Naive thymus-derived CD4-positive, alpha-beta T cell (primary cell): ENCODE results near the gene ASB7. TPM values are rescaled to one million over a fixed set of nuclear protein-coding genes. Genes with fewer than 3 reads are reported as not detected.

Source experiments
- ATAC-seq: fragments of 150-1000 bp; cut with Tn5 transposase; 2 replicates; pipeline ENCODE4 v1.10.0; 2021; ENCODE audit warnings: mild to moderate bottlenecking, moderate library complexity
- CTCF ChIA-PET: fragments of 350-600 bp; sonication (Branson Sonifier 250); formaldehyde crosslinking; loops from one replicate; lab custom pipeline; 2021; ENCODE audit warnings: antibody characterized with exemption; lab: Charles Lee
- POLR2A ChIA-PET: fragments of 350-600 bp; sonication (Branson Sonifier 250); formaldehyde crosslinking; loops from one replicate; lab custom pipeline; 2021; ENCODE audit warnings: antibody characterized with exemption, inconsistent platforms; lab: Charles Lee
- DNase-seq, 9 donors: peaks; one replicate each; pipeline versions ENCODE4 v3.0.0 to v3.0.0-alpha.2; 2020 to 2022; ENCODE audit warnings: mixed read lengths in 1 of 9
- H3K27ac ChIP-seq: one replicate; pipeline ENCODE4 v1.7.0; 2013; ENCODE audit warnings: mild to moderate bottlenecking, low read depth, low read length, moderate library complexity
- H3K27me3 ChIP-seq, 2 donors: one replicate each; pipeline ENCODE4 v1.7.0; 2013; ENCODE audit warnings: low read length in 2 of 2, mild to moderate bottlenecking in 2 of 2, moderate library complexity in 2 of 2; ENCODE audit not compliant: control insufficient read depth in 2 of 2, insufficient read depth in 2 of 2
- H3K36me3 ChIP-seq, 3 experiments: 1 replicate in 2 of 3; 2 replicates in 1 of 3; pipeline ENCODE4 v1.7.0; 2013; ENCODE audit warnings: low read length in 3 of 3, mild to moderate bottlenecking in 3 of 3, moderate library complexity in 1 of 3; ENCODE audit not compliant: insufficient read depth in 3 of 3, control insufficient read depth in 2 of 3
- H3K4me1 ChIP-seq, 2 donors: one replicate each; pipeline ENCODE4 v1.7.0; 2013; ENCODE audit warnings: low read length in 2 of 2, mild to moderate bottlenecking in 2 of 2, moderate library complexity in 1 of 2; ENCODE audit not compliant: control insufficient read depth in 2 of 2, insufficient read depth in 2 of 2
- H3K4me3 ChIP-seq: 2 replicates; pipeline ENCODE4 v1.7.0; 2013; ENCODE audit warnings: mild to moderate bottlenecking, low read length
- H3K9me3 ChIP-seq, 3 experiments: 1 replicate in 2 of 3; 2 replicates in 1 of 3; pipeline ENCODE4 v1.7.0; 2013; ENCODE audit warnings: low read length in 3 of 3; ENCODE audit not compliant: control insufficient read depth in 2 of 3
- H3K27ac Mint-ChIP-seq, 9 donors: one replicate each; pipeline ENCODE4 v1.8.0; 2020 to 2022; ENCODE audit warnings: mixed read lengths in 9 of 9, mild to moderate bottlenecking in 8 of 9, moderate library complexity in 5 of 9, inconsistent platforms in 2 of 9
- H3K27me3 Mint-ChIP-seq, 5 donors: one replicate each; pipeline ENCODE4 v1.8.0; 2021 to 2022; ENCODE audit warnings: mixed read lengths in 5 of 5, mild to moderate bottlenecking in 1 of 5
- H3K36me3 Mint-ChIP-seq, 5 donors: one replicate each; pipeline ENCODE4 v1.8.0; 2020 to 2022; ENCODE audit warnings: mixed read lengths in 5 of 5, mild to moderate bottlenecking in 3 of 5, inconsistent platforms in 1 of 5
- H3K4me1 Mint-ChIP-seq, 7 donors: one replicate each; pipeline ENCODE4 v1.8.0; 2020 to 2022; ENCODE audit warnings: mixed read lengths in 7 of 7, mild to moderate bottlenecking in 3 of 7, inconsistent platforms in 1 of 7
- H3K4me3 Mint-ChIP-seq, 10 donors: one replicate each; pipeline ENCODE4 v1.8.0; 2020 to 2022; ENCODE audit warnings: mild to moderate bottlenecking in 10 of 10, mixed read lengths in 10 of 10, moderate library complexity in 6 of 10, inconsistent platforms in 2 of 10
- H3K9me3 Mint-ChIP-seq, 11 donors: one replicate each; pipeline ENCODE4 v1.8.0; 2020 to 2022; ENCODE audit warnings: mixed read lengths in 11 of 11, mild to moderate bottlenecking in 4 of 11, inconsistent platforms in 1 of 11, moderate library complexity in 1 of 11
- intact Hi-C, 2 donors: fragments of 100-400 bp; cut with micrococcal nuclease; formaldehyde crosslinking; loops; one replicate each; pipeline ENCODE4 v1.15.1; 2023
- polyA plus RNA-seq, 2 donors: library from polyadenylated mRNA; unstranded; fragments of 300-500 nt; fragmentation: Illumina TruSeq; gene quantifications; one replicate each; pipeline ENCODE4 v1.2.3, GENCODE V29; 2021
- total RNA-seq, 6 experiments: library from RNA in 5 of 6; stranded (reverse) in 5 of 6; gene quantifications; 1 replicate in 5 of 6; 2 replicates in 1 of 6; pipeline ENCODE4 v1.2.3 and lab custom pipeline; 2021 to 2026

The ASB7 gene
- total and polyA plus RNA-seq, 7 experiments from 2014 or later: 11.8 to 27.2 (median 17.6) TPM

- peaks cover 0 to 10% (median 6%) of the 10 kb centered on the region in 3 experiments for H3K9me3 ChIP-seq
- peaks cover 0 to 74% (median 35%) of the 10 kb centered on the region in 5 donors for H3K36me3 Mint-ChIP-seq
- H3K27me3 Mint-ChIP-seq: peaks cover 0 to under 1% (median 0%) of the 10 kb centered on the region in 5 donors
- intact Hi-C loops: no loop called here
- H3K9me3 Mint-ChIP-seq: peaks cover 0 to 35% (median 4%) of the 10 kb centered on the region in 11 donors
- peaks cover 0 to 6% (median 0%) of the 10 kb centered on the region in 3 experiments for H3K36me3 ChIP-seq
- H3K4me1 Mint-ChIP-seq: peaks cover 9 to 82% (median 46%) of the 10 kb centered on the region in 7 donors
- ChIA-PET POLR2A (no interaction called here), CTCF (no interaction called here)
- no peaks in the 10 kb centered on the region for H3K27me3 ChIP-seq
- H3K27ac Mint-ChIP-seq: peak overlapping the region in 7 of 9 donors; percentile 47 to 92 (median 74)
- peaks cover 24 to 48% of the 10 kb centered on the region in 2 donors for H3K4me1 ChIP-seq
- DNase-seq (no peak), ATAC-seq (no peak)
- H3K4me3 ChIP-seq: no peak overlapping the region
- no peak overlapping the region for H3K27ac ChIP-seq
- peak overlapping the region in 6 of 10 donors; percentile 33 to 65 (median 48) for H3K4me3 Mint-ChIP-seq
Measured at GRCh38 chr15:100591835-100592234, 10.6 kb upstream of the ASB7 start.

DNA sequence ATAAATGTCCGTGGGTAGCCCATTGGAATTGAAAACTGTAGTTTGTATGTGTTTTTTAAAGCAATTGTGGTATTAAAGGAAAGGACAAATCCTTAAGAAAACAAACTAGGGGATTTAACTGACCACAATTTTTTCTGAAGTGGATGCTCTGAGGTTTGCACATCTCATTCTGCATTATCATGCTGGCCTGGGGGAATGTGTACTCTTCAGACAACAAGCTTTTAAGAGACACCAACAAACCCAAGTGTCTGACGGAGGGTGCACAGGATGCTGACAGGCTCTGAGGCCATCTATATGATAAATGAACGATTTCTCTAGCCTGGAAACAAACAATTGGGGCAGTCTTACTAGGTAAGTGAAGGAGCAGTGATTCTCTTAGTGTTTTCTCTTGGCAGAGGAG lies 9.5 kb upstream of the ASB7 start:
- peak overlapping the region in 7 of 9 donors; percentile 74 to 94 (median 88) for H3K27ac Mint-ChIP-seq
- peaks cover 0 to 2% (median 0%) of the 10 kb centered on the region in 5 donors for H3K27me3 Mint-ChIP-seq
- H3K4me3 Mint-ChIP-seq: peak overlapping the region in 8 of 10 donors; percentile 33 to 72 (median 58)
- H3K9me3 Mint-ChIP-seq: peaks cover 0 to 27% (median 2%) of the 10 kb centered on the region in 11 donors
- Histone ChIP-seq H3K27ac (peak overlapping the region; percentile 27), H3K36me3 (peaks cover 0 to 6% (median 0%) of the 10 kb centered on the region in 3 experiments), H3K27me3 (no peaks in the 10 kb centered on the region), H3K4me3 (no peak overlapping the region), H3K9me3 (peaks cover 0 to 10% (median 6%) of the 10 kb centered on the region in 3 experiments), H3K4me1 (peaks cover 33 to 57% of the 10 kb centered on the region in 2 donors)
- peaks cover 0 to 70% (median 28%) of the 10 kb centered on the region in 5 donors for H3K36me3 Mint-ChIP-seq
- ChIA-PET POLR2A (no interaction called here), CTCF (interaction anchor here (0.9 to 1.2 kb wide), 2 partner anchors 21 to 243 kb away, joined by 4 to 6 read pairs; no protein-coding TSS in a partner anchor)
- no peak for DNase-seq
- intact Hi-C loops: no loop called here
- no peak for ATAC-seq
- peaks cover 1 to 77% (median 54%) of the 10 kb centered on the region in 7 donors for H3K4me1 Mint-ChIP-seq

DNA sequence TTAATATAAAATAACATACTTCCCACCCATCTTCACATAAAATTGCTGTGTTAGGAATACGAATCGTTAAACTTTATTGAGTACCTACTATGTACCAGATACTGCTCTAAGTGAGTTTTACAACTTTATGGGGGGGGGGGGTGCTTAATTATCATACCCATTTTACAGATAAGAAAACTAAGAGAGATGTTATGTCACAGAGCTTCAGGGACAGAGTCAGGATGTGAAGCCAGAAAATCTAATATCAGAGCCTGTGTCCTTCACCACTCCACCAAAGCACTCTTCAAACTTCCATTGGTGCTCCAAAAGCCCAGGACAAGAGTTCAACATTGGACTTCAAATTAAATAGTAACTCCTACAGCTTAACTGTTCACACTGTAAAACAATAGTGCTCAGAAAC lies 9.0 kb upstream of the ASB7 start:
- Mint-ChIP-seq H3K4me3 (peak overlapping the region in 5 of 10 donors; percentile 33 to 66 (median 37)), H3K9me3 (peaks cover 0 to 22% (median 0%) of the 10 kb centered on the region in 11 donors), H3K4me1 (peaks cover 0 to 78% (median 58%) of the 10 kb centered on the region in 7 donors), H3K27ac (peak overlapping the region in 7 of 9 donors; percentile 63 to 94 (median 88)), H3K36me3 (peaks cover 0 to 70% (median 26%) of the 10 kb centered on the region in 5 donors), H3K27me3 (peaks cover 0 to 2% (median 0%) of the 10 kb centered on the region in 5 donors)
- DNase-seq (no peak), ATAC-seq (no peak)
- H3K4me1 ChIP-seq: peaks cover 38 to 61% of the 10 kb centered on the region in 2 donors
- H3K4me3 ChIP-seq: no peak overlapping the region
- ChIA-PET CTCF (interaction anchor here (1.2 kb wide), 1 partner anchor 22 kb away, joined by 6 read pairs; no protein-coding TSS in a partner anchor), POLR2A (no interaction called here)
- H3K27me3 ChIP-seq: no peaks in the 10 kb centered on the region
- H3K27ac ChIP-seq: peak overlapping the region; percentile 91
- intact Hi-C loops: no loop called here
- H3K9me3 ChIP-seq: peaks cover 0 to 9% (median 6%) of the 10 kb centered on the region in 3 experiments
- H3K36me3 ChIP-seq: peaks cover 0 to 6% (median 0%) of the 10 kb centered on the region in 3 experiments

GRCh38 chr15:100595964-100596363 lies 6.4 kb upstream of the ASB7 start:
- Mint-ChIP-seq H3K27ac (peak overlapping the region in 4 of 9 donors; percentile 96 to 98 (median 96)), H3K36me3 (peaks cover 0 to 51% (median 10%) of the 10 kb centered on the region in 5 donors), H3K27me3 (peaks cover 0 to 2% (median 0%) of the 10 kb centered on the region in 5 donors), H3K4me1 (peaks cover 0 to 86% (median 59%) of the 10 kb centered on the region in 7 donors), H3K4me3 (peak overlapping the region in 7 of 10 donors; percentile 69 to 87 (median 86)), H3K9me3 (peaks cover 0 to 8% (median 0%) of the 10 kb centered on the region in 11 donors)
- Histone ChIP-seq H3K27ac (peak overlapping the region; percentile 91), H3K9me3 (no peaks in the 10 kb centered on the region), H3K36me3 (no peaks in the 10 kb centered on the region), H3K4me3 (peak overlapping the region; percentile 49), H3K27me3 (no peaks in the 10 kb centered on the region), H3K4me1 (peaks cover 48 to 85% of the 10 kb centered on the region in 2 donors)
- ChIA-PET CTCF (interaction anchor here (0.8 to 2.1 kb wide), 4 partner anchors 23 to 261 kb away, joined by 3 to 13 read pairs (median 5); no protein-coding TSS in a partner anchor), POLR2A (interaction anchor here (0.7 to 2.8 kb wide), 4 partner anchors 10 to 699 kb away, joined by 3 to 10 read pairs (median 4); no protein-coding TSS in a partner anchor)
- DNase-seq (no peak), ATAC-seq (no peak)
- intact Hi-C loops: loop anchor here (1.0 to 5.0 kb wide), 7 partner anchors 15 to 1029 kb away; partner anchors contain the start of genes MEF2A (in 1 of the 2) and SNRPA1 (in 1 of the 2)

- Mint-ChIP-seq H3K4me1 (peaks cover 0 to 78% (median 51%) of the 10 kb centered on the region in 7 donors), H3K36me3 (peaks cover 0 to 44% (median 7%) of the 10 kb centered on the region in 5 donors), H3K27ac (peak overlapping the region in 4 of 9 donors; percentile 96 to 98 (median 96)), H3K4me3 (peak overlapping the region in 7 of 10 donors; percentile 69 to 87 (median 86)), H3K9me3 (peaks cover 0 to 5% (median 0%) of the 10 kb centered on the region in 11 donors), H3K27me3 (peaks cover 0 to 2% (median 0%) of the 10 kb centered on the region in 5 donors)
- ChIA-PET POLR2A (interaction anchor here (0.7 to 2.8 kb wide), 8 partner anchors 11 to 698 kb away, joined by 3 to 35 read pairs (median 4); partner anchors contain the start of gene ADAMTS17), CTCF (interaction anchor here (0.6 to 2.1 kb wide), 6 partner anchors 24 to 893 kb away, joined by 3 to 13 read pairs (median 3); no protein-coding TSS in a partner anchor)
- Histone ChIP-seq H3K27me3 (no peaks in the 10 kb centered on the region), H3K9me3 (no peaks in the 10 kb centered on the region), H3K36me3 (peaks cover 0 to 4% (median 0%) of the 10 kb centered on the region in 3 experiments), H3K27ac (peak overlapping the region; percentile 91), H3K4me3 (peak overlapping the region; percentile 49), H3K4me1 (peaks cover 52 to 82% of the 10 kb centered on the region in 2 donors)
- DNase-seq (peak; percentile 52 to 97 (median 94)), ATAC-seq (peak; percentile 93)
- intact Hi-C loops: loop anchor here (1.0 to 5.0 kb wide), 8 partner anchors 16 to 1029 kb away; partner anchors contain the start of genes MEF2A (in 1 of the 2) and SNRPA1 (in 1 of the 2)
Measured at GRCh38 chr15:100596792-100597191, 5.6 kb upstream of the ASB7 start.

GRCh38 chr15:100597862-100598261 lies 4.5 kb upstream of the ASB7 start:
- no peak for ATAC-seq
- Histone ChIP-seq H3K27me3 (no peaks in the 10 kb centered on the region), H3K9me3 (no peaks in the 10 kb centered on the region), H3K4me1 (peaks cover 52 to 71% of the 10 kb centered on the region in 2 donors), H3K36me3 (peaks cover 0 to 11% (median 0%) of the 10 kb centered on the region in 3 experiments), H3K27ac (peak overlapping the region; percentile 91), H3K4me3 (peak overlapping the region; percentile 49)
- peak in 2 of 9 donors; percentile 16 to 30 for DNase-seq
- peak overlapping the region in 4 of 9 donors; percentile 96 to 98 (median 96) for H3K27ac Mint-ChIP-seq
- peaks cover 0 to 1% (median 0%) of the 10 kb centered on the region in 11 donors for H3K9me3 Mint-ChIP-seq
- peak overlapping the region in 7 of 10 donors; percentile 56 to 87 (median 86) for H3K4me3 Mint-ChIP-seq
- H3K4me1 Mint-ChIP-seq: peaks cover 1 to 68% (median 41%) of the 10 kb centered on the region in 7 donors
- CTCF ChIA-PET: no interaction called here
- H3K36me3 Mint-ChIP-seq: peaks cover 0 to 35% (median 3%) of the 10 kb centered on the region in 5 donors
- POLR2A ChIA-PET: interaction anchor here (0.8 to 2.7 kb wide), 3 partner anchors 10 to 259 kb away, joined by 3 to 35 read pairs (median 4); no protein-coding TSS in a partner anchor
- intact Hi-C loops: loop anchor here (1.0 to 5.0 kb wide), 6 partner anchors 17 to 1031 kb away; partner anchors contain the start of genes MEF2A (in 1 of the 2) and SNRPA1 (in 1 of the 2)
- H3K27me3 Mint-ChIP-seq: peaks cover 0 to 2% (median 0%) of the 10 kb centered on the region in 5 donors
